ENCODE data around the gene UGGT2.

GRCh38 chr13:95880331-95880730 lies 172.9 kb downstream of the UGGT2 start:
- TF ChIP-seq POLR2AphosphoS5 (IDR thresholded peaks at IDR 0.05) (no peak), CTCF (IDR thresholded peaks at IDR 0.05) (no peak), EP300 (IDR thresholded peaks at IDR 0.05) (no peak)
